ENCODE measurements around the gene BBX.
"Not testable (repeated sequence)": the region's sequence is repeated elsewhere in the genome, so short reads cannot be mapped to it uniquely, and the experiment has no call there.

The BBX gene

GRCh38 chr3:107810171-107811071 lies 287.7 kb downstream of the BBX start:
- no peak for DNase-seq

- DNase-seq, result no peak
Measured at GRCh38 chr3:107813026-107813425, 290.3 kb downstream of the BBX start.

GRCh38 chr3:107816107-107816506 lies 293.3 kb downstream of the BBX start:
- no peak for DNase-seq

- DNase-seq, result no peak
Measured at GRCh38 chr3:107817076-107817475, 294.3 kb downstream of the BBX start.

- no peak for DNase-seq
Measured at GRCh38 chr3:107818025-107818424, 295.3 kb downstream of the BBX start.

GRCh38 chr3:107819656-107820055 lies 296.9 kb downstream of the BBX start:
- DNase-seq, result no peak

- no peak for DNase-seq
Measured at GRCh38 chr3:107822308-107822707, 299.5 kb downstream of the BBX start.

- DNase-seq, result no peak
Measured at GRCh38 chr3:107824822-107825371, 302.1 kb downstream of the BBX start.

GRCh38 chr3:107825556-107825955 lies 302.8 kb downstream of the BBX start:
- DNase-seq, result no peak

GRCh38 chr3:107826727-107827126 lies 304.0 kb downstream of the BBX start:
- no peak for DNase-seq

- DNase-seq, result no peak
Measured at GRCh38 chr3:107829185-107829584, 306.4 kb downstream of the BBX start.

- no peak for DNase-seq
Measured at GRCh38 chr3:107831590-107831989, 308.8 kb downstream of the BBX start.

- DNase-seq, result no peak
Measured at GRCh38 chr3:107833043-107833442, 310.3 kb downstream of the BBX start.

- no peak for DNase-seq
Measured at GRCh38 chr3:107833722-107834416, 311.1 kb downstream of the BBX start.

- DNase-seq, result not testable (repeated sequence)
Measured at GRCh38 chr3:107835001-107835400, 312.2 kb downstream of the BBX start.

GRCh38 chr3:107837895-107838612 lies 315.3 kb downstream of the BBX start:
- DNase-seq, result no peak

- DNase-seq, result no peak
Measured at GRCh38 chr3:107841831-107842230, 319.1 kb downstream of the BBX start.

- DNase-seq, result no peak
Measured at GRCh38 chr3:107842940-107843339, 320.2 kb downstream of the BBX start.

- no peak for DNase-seq
Measured at GRCh38 chr3:107845380-107846278, 322.9 kb downstream of the BBX start.

GRCh38 chr3:107846279-107846852 lies 323.6 kb downstream of the BBX start:
- no peak for DNase-seq

- no peak for DNase-seq
Measured at GRCh38 chr3:107847791-107848190, 325.0 kb downstream of the BBX start.

All from effector CD4-positive, alpha-beta T cell (primary cell).